ENCODE measurements around the gene CEPT1. TPM values are rescaled to one million over a fixed set of nuclear protein-coding genes. Genes with fewer than 3 reads are reported as not detected.

Gene CEPT1
- polyA plus RNA-seq, 6 donors from 2014 or later = 52.0 to 76.1 (median 65.8) TPM

DNA sequence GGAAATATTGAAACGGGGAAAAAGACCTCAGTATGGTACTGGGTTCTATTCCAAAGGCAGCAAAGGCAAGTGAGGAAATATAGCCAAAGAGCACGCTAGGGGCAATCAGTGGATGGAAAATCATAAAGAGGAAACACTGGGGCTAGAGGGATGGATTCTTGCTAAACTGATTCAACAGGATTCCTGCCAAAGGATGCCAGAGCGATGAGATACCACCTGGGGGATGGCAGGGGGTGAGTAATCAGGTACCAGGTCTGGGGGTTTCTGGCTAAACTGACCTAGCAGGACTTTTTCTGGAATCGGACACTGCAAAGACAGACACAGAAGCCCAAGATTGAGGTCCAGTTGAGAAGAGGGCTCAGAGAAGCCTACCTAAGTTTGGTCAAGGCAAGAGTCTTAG is 94.2 kb downstream of the CEPT1 start:
- ATAC-seq (ENCODE audit: low read depth in 2 of 2) (no peak), DNase-seq (no peak)
- Mint-ChIP-seq H3K27me3 (no peaks in the 10 kb centered on the region), H3K4me1 (peaks cover 34 to 87% (median 35%) of the 10 kb centered on the region in 3 donors), H3K27ac (peak overlapping the region in 2 of 6 donors; percentile 73 to 74), H3K9me3 (peaks cover 0 to 9% (median 2%) of the 10 kb centered on the region in 7 donors), H3K4me3 (peak overlapping the region in 1 of 8 donors; percentile 9), H3K36me3 (peaks cover 27 to 39% of the 10 kb centered on the region in 2 donors)

Other genes with a start within 250 kb of the CEPT1 start
- 10 to 100 TPM; 17.3 to 41.8 (median 32.7) TPM for gene LRIF1, start 176.3 kb upstream of the CEPT1 start, polyA plus RNA-seq (ENCODE audit: low read depth in 6 of 6)
- gene DRAM2, start 130 bp upstream of the CEPT1 start, polyA plus RNA-seq (ENCODE audit: low read depth in 6 of 6) = 100 to 1,000 TPM; 266 to 365 (median 332) TPM
- gene DENND2D, start 60.4 kb downstream of the CEPT1 start, polyA plus RNA-seq (ENCODE audit: low read depth in 6 of 6) = 100 to 1,000 TPM in 2 of 6 donors, 10 to 100 TPM in 4; 60.2 to 124 (median 82.6) TPM
- gene CHI3L2, start 87.5 kb downstream of the CEPT1 start, polyA plus RNA-seq (ENCODE audit: low read depth in 6 of 6) = 100 to 1,000 TPM in 4 of 6 donors, 10 to 100 TPM in 2; 42.6 to 239 (median 159) TPM
- not detected for gene CHIA, start 150.6 kb downstream of the CEPT1 start, polyA plus RNA-seq (ENCODE audit: low read depth in 6 of 6)